GM19193 (cell line): Measurements from ENCODE around the gene MGMT.

Experiments
- POLR2A ChIP-seq: IDR thresholded peaks from 4 replicates; pipeline ENCODE4 v1.6.1; 2011; ENCODE audit not compliant: insufficient read depth, insufficient read length; ENCODE audit errors: extremely low read depth

The MGMT gene

DNA sequence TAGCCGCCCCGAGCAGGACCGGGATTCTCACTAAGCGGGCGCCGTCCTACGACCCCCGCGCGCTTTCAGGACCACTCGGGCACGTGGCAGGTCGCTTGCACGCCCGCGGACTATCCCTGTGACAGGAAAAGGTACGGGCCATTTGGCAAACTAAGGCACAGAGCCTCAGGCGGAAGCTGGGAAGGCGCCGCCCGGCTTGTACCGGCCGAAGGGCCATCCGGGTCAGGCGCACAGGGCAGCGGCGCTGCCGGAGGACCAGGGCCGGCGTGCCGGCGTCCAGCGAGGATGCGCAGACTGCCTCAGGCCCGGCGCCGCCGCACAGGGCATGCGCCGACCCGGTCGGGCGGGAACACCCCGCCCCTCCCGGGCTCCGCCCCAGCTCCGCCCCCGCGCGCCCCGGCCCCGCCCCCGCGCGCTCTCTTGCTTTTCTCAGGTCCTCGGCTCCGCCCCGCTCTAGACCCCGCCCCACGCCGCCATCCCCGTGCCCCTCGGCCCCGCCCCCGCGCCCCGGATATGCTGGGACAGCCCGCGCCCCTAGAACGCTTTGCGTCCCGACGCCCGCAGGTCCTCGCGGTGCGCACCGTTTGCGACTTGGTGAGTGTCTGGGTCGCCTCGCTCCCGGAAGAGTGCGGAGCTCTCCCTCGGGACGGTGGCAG lies at the start of gene MGMT:
Gene MGMT (plus strand): TSS at position 539 of the 656 bp plus-strand sequence.
- peak; percentile 86 for TF ChIP-seq POLR2A

DNA sequence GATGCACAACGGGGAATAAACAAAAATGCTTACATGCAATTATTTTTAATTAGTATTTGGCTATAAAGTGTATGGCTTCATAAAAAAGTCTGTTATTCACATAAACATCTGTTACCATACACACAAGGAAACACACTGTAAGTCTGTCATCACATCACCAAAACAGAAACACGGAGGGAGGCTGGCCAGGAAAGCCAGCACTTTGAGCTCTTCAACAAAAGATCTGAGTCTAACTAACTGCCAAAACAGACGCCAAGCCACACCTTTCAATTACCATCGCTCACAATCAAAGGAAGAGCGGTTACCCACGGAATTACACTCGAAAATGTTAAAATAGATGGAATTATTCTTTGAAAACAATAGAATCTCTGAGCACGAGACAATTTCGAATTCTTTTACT lies 49.2 kb upstream of the MGMT start:
- TF ChIP-seq POLR2A: no peak

DNA sequence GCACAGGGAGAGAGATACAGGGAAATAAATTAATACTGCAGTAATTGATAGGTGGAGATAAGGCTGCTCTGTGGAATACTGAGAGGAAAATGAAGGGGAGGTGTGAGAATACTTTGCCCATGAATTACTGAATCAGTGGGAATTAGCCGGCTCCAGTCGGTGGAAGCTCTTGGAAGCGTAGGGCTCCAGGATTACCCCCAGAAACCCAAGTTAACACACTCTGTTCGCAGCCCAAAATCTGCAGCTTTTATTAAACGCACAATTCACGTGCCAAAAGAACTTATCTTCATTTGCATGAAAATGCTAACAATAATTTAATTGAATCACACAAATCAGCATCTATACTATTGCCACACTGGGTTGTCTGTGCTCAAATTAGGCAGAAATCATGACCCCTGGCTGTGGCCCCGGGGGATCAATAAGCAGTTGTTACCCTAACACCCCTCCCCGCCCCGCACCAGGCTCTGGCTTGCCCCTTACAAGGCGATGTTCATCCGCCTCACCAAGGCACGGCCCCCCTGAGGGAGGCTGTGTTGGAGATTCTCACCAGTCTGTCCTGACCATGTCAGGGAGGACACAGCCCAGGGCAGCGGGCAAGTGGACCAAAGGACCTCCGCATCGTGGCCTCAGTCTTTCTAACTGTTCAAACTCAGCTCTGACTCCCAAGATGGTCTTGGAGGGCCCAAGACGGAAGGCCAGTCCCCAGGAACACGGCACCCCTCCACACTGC lies 48.4 kb upstream of the MGMT start:
- no peak for TF ChIP-seq POLR2A

DNA sequence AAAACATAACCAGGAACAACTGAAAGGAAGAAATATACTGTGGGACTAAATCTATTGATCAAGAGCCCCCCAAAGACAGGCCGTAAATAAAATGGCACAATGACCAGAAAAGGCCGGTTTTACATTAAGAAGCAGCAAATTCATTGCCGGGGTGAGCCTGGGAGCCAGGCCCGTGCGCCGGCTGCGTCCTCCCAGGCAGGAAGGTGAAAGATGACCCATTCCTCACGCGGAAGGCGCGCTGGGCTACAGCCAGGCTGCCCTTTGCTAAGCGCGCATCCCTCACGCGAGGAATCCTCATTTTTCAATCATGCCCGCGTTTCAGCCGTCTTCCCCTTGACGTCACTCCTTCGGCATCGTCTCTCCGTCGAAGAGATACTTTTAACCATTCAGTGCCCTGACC lies 47.6 kb upstream of the MGMT start:
- TF ChIP-seq POLR2A: no peak

DNA sequence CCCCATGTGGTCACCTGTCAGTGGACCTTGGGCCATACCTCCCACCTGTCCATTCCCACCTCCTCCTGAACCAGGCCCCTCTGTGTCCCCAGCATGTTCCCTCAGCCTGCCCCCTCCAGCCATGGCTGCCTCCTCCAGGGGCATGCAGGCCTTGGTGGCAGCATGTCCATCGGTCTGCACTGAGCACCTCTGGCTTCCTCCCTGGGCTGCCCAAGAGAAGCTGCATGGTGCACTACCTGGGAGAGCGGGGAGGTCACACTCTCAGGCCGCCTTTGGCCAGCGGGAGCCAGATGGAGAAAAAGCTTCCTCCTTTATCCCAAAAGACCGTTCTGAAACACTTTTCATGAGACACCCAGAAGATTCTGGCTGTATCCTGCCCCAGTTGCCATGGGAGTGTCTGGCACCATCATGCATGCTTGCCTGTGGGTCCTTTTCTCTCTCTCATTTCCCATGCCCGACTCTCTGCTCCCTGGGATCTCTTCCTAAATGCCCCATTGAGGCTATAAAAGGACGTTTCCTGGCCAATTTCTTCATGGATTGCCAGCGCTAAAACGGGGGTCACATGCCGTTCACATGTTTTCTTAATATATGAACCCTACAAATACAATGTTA lies 45.5 kb upstream of the MGMT start:
- no peak for TF ChIP-seq POLR2A

DNA sequence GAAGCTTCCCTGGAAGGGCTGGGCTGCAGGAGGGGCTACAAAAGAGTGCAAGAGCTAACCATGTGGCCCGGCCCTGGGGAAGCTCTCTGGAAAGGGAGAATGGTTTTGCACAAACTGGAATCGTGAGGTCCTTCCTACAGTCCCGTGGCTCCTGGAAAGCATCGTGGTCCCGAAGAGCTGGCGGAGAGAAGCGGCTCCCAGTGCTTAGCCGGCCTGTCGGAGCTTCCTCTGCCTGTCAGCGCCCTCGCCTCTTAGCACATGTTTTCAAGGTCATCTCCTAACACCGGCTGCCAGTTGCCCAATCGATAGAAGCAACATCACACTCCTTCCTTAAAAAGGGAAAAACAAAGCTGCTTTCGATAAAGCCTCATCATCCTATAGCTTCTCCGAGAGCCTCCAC lies 42.1 kb upstream of the MGMT start:
- no peak for TF ChIP-seq POLR2A

DNA sequence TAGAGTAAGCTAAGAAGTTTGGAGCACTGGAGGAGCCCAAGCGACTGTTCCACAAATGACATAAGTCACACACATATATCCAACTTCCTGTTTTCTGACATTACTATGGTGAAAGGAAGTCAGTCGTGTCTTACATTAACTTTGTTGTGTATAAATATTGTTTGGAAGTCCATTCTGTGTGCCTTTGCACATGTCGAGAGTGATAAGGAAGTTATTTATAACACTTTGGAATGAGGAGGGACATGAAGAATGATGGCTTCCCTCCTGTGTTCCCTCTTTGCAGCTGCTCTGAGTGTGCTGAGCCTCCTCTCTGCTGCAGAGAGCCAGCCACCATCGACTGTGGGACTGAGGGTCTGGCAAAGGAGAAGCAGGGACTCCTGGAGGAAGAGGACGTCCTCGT lies 40.4 kb upstream of the MGMT start:
- TF ChIP-seq POLR2A: no peak

DNA sequence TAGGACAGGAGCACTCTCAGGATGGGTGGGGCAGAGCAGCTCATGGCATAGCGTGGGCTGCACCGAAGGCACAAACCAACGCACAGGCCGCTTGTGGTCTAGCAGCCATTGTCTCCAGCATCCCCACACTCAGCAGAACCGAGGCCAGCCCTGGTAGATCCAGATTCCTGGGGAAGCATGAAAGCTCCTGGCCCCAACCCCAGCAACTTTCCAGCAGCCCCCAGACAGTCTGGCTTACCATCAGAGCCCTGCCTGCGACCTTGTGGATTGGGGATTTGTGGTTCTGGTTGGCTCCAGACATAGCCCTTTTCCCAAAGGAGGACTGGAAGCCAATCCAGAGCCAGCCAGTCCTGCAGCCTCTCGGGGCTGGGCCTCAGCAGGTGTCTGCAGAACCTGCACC lies 33.8 kb upstream of the MGMT start:
- TF ChIP-seq POLR2A: no peak

DNA sequence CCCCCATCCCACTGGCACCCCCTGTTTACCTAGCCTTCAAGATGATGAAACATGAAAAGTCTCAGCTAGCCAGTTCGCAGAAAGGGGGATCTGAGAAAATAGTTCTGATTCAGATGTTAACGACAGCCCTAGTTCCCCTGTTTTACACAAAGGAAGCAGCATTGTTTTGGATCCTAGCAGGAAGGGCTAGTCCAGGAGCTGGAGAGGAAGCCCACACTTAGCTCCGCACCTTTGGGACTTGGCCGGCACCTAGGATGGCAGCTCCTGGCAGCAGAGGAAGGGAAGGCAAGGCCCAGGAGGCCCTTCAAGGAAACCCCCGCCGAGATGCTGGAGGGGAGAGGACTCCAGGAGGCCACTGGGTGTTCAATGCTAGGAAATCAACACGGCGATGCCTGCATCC lies 29.0 kb upstream of the MGMT start:
- no peak for TF ChIP-seq POLR2A

DNA sequence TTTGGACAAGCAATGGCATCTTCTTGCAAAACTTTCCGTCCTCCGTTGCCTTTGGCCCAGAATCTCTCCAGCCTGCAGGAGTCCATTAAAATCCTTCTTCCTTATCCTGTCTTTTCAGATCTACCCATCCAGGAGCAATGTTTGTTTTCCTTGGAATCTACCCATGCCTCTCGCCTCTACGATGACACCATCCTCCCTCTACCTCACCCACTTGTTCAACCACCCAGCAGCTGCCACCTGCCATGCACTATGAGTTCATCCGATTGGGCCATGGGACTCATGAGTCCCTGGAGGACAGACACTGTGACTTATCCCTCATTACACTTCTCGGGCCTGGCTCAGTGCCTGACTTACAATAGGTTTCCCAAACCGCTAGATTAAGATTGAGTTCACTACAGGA lies 26.8 kb upstream of the MGMT start:
- no peak for TF ChIP-seq POLR2A

DNA sequence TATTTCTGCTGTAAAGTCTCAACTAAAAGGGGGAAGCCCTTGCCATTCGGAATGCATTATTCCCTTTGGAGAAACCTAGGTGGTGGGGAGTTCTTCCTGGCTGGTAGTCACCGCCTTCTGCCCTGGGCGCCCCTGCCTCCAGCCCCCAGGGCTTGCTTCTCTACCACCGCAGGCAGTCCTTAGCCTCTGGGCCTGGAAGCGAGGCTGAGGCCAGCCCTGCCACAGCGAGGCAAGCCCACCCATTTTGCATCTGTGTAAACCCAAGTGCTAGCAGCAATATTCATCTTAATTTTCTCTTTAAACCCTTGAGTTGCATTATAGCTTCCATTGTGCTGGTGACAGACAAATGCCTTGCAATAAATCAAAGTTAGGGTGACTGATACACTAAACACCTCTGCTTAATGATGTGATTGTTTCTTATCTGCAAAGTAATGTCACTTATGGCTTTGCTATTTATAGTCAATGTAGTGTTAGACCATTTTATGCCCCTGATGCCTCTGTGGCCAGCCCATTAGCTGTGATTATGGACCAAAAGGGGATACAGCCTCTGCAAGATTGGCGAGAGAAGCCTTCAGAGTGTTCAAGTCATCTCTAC lies 26.2 kb upstream of the MGMT start:
- TF ChIP-seq POLR2A: no peak

DNA sequence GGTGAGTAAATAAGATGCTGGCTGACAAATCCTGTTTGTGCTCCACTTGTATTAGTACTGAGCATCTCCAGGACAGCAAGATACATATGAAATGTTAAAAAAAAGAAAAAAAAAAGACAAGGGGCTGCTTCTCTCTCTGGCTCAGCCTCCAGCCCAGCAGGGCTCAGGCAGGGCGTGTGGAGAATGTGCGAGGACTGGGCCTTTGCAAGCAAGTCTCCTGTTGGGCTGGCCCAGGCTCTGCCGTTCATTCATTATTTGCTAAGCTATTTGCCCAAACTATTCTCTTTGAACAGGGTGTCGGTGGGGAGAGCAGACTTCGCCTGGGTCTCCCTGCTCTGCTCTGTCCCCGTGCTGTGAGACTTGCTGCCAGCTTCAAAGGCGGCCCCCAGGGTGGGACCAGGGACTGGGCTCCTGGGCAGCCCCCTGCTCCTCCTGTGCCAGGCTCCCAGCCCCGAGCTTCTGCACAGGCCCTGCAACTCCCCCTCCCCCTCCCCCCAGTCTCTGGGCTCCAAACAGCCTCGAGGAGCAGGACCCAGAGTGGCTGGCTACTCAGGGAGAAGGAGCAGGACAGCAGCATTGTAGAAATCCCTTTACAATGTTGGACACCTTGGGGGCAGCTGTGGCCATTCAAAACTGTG lies 25.6 kb upstream of the MGMT start:
- no peak for TF ChIP-seq POLR2A

DNA sequence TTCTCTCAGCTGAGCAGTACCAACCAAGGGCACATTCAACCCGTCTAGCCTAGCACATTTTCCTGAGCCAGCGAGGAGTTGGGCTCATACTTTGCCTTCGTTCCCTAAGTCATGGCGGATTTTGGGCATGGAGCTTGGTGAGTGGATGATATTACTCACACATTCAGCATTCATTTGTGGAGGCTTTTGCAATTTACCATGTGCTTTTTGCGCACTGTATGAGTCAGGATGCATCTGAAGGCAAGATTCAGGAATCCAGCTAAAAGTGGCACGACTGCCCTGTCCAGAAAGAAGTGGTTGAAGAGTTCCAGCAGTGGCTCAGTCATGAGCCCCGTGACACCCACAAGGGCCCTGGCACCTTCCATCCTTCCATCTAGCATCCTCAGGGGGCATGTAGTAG lies 24.2 kb upstream of the MGMT start:
- no peak for TF ChIP-seq POLR2A

DNA sequence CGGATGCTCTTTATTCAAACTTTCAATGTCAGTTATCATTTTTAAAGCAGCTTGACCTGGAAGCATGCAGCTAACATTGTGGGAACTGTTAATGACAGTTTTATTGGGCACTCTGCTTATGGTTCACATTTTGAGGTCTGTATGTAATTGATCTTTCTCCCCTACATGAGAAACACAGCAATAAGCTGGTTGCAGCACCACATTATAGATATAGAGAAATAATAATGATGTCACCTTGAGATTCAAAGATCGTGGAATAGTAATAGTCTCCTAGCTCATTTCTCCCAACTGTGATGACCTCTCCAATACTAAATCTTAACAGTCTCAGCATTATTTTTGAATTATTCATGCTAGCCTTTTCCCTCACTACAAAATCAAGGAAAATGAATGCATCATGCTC lies 22.7 kb upstream of the MGMT start:
- no peak for TF ChIP-seq POLR2A
